SK-N-SH (cell line): Measurements from ENCODE around the gene KCNJ15.

ENCODE experiments used
- FOXJ3 ChIP-seq: sonication (generic); formaldehyde crosslinking; IDR thresholded peaks from 2 replicates; pipeline ENCODE4 v1.5.1; 2020; ENCODE audit warnings: mild to moderate bottlenecking, missing genetic modification reagents
- TF ChIP-seq, protein P1 (sequence below): IDR thresholded peaks from 2 replicates; pipeline ENCODE4 v1.4.0; 2012; ENCODE audit warnings: low read depth

DNA sequence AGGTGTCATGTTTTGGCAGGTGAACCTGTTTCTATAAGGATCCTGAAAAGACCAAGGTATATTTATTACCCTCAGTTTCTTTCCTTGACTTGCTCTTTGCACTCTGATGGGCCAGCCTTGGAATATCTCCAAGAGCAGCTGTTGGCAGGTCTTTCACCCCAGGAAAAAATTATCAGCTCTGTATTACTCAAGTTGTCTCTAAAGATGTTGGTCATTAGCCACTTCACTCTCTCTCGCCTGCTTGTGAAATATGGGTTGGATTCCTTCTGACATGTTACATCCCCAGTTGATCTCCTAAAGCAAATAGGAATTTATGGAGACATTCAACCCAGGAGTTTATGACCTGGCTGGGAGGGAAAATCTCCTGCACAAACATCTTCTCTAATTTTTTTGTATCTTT, 85.9 kb downstream of the KCNJ15 start:
- TF ChIP-seq, protein P1, sequence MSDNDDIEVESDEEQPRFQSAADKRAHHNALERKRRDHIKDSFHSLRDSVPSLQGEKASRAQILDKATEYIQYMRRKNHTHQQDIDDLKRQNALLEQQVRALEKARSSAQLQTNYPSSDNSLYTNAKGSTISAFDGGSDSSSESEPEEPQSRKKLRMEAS = no peak
- no peak for TF ChIP-seq FOXJ3 (CRISPR knock-in tag)
